COR-L47 (cell line): Measurements from ENCODE around the gene CCNF.
A peak's percentile ranks its signal among the peaks of the same experiment; 100 is the strongest.
"Not testable (repeated sequence)": the region's sequence is repeated elsewhere in the genome, so short reads cannot be mapped to it uniquely, and the experiment has no call there.

ENCODE experiments used
- DNase-seq: peaks from one replicate; lab custom pipeline; 2025; lab: John Stamatoyannopoulos, UW

The CCNF gene

DNA sequence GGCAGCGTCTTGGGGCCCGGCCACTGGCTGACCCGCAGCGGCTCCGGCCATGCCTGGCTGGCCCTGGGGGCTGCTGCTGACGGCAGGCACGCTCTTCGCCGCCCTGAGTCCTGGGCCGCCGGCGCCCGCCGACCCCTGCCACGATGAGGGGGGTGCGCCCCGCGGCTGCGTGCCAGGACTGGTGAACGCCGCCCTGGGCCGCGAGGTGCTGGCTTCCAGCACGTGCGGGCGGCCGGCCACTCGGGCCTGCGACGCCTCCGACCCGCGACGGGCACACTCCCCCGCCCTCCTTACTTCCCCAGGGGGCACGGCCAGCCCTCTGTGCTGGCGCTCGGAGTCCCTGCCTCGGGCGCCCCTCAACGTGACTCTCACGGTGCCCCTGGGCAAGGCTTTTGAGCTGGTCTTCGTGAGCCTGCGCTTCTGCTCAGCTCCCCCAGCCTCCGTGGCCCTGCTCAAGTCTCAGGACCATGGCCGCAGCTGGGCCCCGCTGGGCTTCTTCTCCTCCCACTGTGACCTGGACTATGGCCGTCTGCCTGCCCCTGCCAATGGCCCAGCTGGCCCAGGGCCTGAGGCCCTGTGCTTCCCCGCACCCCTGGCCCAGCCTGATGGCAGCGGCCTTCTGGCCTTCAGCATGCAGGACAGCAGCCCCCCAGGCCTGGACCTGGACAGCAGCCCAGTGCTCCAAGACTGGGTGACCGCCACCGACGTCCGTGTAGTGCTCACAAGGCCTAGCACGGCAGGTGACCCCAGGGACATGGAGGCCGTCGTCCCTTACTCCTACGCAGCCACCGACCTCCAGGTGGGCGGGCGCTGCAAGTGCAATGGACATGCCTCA is 42.6 kb downstream of the CCNF start:
- DNase-seq: no peak

DNA sequence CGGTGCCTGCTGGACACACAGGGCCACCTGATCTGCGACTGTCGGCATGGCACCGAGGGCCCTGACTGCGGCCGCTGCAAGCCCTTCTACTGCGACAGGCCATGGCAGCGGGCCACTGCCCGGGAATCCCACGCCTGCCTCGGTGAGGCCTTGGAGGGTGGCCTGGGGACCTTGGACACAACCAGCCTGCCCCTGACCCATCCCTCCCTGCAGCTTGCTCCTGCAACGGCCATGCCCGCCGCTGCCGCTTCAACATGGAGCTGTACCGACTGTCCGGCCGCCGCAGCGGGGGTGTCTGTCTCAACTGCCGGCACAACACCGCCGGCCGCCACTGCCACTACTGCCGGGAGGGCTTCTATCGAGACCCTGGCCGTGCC is 43.2 kb downstream of the CCNF start:
- DNase-seq: no peak

DNA sequence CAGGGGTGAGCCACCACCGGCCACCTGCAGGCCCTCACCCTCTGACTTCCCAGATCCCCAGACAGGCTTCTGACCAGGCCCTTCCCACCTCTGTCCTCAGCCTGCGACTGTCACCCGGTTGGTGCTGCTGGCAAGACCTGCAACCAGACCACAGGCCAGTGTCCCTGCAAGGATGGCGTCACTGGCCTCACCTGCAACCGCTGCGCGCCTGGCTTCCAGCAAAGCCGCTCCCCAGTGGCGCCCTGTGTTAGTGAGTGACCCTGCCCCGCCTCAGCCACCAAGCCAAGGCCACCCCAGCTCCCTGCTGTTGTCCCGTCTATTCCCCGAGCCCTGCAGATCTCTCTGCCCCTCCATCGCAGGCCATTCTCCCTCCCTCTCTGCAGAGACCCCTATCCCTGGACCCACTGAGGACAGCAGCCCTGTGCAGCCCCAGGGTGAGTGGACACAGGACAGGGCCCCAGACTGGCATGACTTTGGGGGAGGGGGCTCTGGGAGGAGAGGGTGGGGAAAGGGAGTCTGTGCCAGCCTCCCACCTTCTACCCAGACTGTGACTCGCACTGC is 43.7 kb downstream of the CCNF start:
- no peak for DNase-seq

DNA sequence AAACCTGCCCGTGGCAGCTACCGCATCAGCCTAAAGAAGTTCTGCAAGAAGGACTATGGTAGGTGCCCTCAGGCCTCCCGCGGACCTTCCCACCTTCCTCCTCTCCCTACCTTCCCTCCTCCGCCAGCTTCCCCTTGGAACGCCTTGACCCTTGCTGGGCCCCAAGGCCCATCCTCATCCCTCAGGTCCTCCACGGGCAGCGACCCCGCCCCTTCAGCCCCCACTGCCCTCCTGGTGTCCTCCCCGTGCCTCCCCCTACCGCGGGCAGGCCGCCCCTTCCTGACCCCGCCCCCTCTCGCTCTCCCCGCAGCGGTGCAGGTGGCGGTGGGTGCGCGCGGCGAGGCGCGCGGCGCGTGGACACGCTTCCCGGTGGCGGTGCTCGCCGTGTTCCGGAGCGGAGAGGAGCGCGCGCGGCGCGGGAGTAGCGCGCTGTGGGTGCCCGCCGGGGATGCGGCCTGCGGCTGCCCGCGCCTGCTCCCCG is 44.2 kb downstream of the CCNF start:
- peak; percentile 30 for DNase-seq

DNA sequence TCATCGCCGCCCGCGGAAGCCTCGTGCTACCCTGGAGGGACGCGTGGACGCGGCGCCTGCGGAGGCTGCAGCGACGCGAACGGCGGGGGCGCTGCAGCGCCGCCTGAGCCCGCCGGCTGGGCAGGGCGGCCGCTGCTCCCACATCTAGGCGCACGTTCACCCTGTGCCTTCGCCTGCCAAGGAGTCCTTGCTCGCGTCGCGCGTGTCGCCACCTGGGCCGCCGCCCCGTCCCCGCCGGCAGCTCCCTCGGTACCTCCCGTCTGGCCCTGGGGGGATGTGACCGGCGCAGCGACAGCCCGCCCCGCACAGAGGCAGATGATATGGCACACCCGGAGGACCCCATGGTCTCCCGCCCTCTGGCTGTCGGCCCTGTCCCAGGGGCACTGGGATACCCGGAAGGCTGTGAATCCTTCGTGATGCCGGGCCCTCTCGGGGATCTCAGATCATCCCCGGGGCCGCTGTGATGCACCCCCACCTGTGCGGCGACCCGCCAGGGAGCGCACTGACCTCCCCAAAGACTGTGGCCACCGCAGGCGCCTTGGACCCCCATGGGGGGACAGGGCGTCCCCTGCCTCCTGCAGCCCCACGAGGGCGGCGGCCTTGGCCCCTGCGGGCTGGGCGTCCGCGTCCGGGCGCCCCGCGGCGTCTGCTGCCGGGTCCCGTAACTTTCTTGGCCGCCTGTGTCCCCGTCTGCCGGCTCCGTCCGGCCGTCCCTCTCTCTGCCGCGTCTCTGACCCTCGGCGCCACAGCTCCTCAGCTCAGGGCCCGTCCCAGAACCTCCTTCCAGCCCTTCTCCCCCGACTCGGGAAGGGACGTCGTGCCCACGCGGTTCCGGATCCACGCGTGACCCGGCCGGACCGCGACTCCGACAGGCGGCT is 45.0 kb downstream of the CCNF start:
- DNase-seq: peak; percentile 30

DNA sequence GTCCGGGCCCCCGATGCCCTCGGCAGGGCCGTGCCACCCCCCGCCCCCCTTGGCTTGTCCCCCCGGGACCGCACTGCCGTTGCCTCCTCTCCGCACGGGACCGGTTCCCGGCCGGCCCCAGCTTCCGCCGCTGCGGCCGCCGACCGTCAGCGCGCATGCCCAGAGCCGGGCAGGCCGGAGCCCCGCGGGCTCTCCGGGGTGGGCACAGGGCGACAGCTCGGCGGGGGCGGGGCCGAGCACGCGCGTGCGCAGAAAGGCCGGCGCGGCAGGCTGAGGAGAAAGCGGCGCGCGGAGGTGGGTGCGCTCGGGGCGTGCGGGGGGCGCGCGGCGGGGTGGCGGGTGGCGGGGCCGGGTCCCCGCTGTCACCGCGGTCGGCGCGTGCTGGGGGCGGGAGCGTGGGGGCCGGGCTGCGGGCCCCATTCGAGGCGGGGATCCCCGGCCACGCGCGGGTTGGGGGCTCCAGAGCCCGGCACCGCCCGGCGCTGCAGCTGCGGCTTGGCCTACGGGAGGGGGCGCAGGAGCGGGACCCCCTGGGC is 45.7 kb downstream of the CCNF start, which contains the start of gene TBC1D24:
TSS of gene TBC1D24 (plus strand) at position 251 of the 536 bp plus-strand sequence. CDS start 21,022 bp downstream, outside the sequence.
- DNase-seq: peak; percentile 83

DNA sequence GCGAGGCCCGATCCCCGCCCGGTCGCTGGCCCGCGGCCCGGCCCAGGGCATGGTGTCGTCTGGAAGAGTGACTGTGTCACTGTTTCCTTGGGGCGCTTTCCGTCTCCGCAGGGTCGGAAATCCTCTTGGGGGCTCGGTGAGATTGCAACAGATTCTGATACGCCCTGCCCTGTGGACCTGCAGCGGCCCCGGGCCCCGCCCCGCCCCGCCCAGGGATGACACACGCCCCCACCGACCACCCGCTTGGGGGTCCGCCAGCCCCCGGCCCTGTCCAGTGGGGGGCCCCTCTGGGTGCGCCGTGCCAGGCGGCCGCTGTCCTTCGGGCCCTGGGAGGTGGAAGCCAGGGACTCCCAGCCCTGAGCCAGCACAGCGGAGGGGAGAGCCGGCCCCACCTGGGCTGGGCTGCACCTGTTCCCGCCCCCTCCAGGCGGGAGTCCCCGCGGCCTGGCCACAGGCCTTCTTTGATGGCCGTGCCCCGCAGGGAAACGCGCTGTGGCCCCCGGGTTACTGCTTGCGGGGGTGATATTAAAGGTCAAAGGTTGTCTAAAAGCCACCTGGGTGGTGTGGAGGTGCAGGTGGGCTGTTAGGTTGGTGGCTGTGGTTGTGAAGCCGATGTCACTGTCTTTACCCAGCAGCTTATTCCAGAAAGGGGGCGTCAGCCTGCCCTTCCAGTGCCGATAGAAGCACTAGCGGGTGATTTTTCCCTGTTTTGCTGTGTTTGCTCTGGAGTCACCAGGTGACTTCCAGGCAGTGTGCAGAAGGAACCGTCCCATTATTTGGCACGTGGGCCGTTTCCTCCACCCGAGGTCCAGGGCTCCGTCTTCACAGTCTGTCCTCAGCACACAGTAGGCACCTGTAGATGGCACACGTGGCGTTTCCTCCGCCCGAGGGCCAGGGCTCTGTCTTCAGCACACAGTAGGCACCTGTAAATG is 46.4 kb downstream of the CCNF start:
- DNase-seq: peak; percentile 44

DNA sequence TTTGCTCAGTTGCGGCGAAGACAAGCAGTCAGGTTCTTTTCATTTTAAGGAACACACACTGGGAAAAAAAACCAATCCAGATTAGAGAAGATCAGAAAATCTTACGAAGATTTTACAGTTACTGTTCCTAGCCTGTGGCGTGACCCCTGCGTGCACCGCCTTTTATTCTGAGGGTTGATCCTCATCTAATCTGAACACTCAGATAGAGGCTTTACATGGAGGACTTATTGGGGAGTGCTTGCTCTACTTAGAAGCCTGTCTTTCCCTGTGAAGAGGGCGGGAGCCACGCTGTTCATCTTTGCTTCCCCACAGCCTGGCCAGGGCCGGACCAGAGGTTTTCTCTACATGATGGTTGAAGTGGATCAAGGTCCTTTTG is 47.1 kb downstream of the CCNF start:
- no peak for DNase-seq

DNA sequence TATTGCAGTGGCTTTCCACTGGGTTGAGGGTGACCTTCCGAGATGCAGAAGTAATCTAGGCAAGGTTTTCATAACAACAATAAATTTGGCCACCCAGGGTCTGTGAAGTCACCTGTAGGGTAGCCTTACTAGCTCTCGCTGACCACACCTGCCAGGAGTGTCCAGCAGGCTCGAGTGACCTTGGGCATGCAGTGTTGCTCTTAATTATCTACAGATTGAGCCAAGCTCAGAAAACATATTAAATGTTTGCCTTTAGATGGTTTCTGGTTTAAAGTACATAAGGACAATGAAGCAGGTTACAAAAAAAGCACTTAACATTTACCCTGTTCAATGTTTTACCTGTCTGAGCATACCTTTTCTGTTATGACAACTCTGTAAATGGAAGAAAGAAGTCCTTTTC is 47.5 kb downstream of the CCNF start:
- no peak for DNase-seq

DNA sequence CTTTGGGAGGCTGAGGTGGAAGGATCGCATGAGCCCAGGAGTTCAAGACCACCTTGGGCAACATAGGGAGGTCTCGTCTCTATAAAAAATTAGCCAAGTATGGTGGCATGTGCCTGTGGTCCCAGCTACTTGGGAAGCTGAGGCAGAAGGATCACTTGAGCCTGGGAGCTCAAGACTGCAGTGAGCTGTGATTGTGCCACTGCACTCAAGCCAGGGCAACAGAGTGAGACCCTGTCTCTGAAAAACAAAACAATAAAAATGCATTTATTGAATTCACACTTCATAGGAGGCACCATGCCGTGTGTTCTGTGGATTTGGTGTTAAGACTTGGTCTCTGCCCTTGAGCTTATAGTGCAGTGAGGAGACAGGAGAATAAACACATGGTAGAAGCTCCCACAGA is 48.1 kb downstream of the CCNF start:
- DNase-seq: no peak

DNA sequence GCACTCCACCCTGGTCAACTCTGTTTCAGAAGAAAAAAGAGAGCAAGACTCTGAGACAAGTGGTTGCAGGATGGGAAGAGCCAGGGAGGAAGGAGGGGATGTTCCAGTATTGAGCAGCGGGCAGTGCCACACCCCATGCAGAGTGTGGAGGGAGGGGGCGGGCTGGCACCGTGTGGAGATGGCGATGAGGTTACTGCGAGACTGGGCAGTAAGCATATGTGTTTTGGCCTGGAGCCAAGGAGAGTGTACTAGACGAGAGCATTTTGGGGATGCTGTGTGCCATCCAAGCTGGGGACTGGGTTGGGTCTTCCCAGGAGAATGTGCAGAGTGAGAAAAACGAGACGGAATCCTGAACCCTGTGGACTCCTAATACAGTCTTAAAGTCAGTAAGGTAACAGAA is 49.0 kb downstream of the CCNF start:
- peak; percentile 63 for DNase-seq

DNA sequence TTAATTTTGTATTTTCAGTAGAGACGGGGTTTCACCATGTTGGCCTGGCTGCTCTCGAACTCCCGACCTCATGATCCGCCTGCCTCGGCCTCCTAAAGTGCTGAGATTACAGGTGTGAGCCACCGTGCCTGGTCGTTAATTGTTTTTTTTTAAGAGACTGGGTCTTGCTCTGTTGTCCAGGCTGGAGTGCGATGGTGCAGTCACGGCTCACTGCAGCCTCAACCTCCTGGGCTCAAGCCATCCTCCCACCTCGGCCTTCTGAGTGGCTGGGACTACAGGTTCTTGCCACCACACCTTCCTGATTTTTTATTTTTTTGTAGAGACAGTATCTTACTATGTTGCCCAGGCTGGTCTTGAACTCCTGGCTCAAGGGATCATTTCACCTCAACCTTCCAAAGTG is 50.7 kb downstream of the CCNF start:
- not testable (repeated sequence) for DNase-seq

DNA sequence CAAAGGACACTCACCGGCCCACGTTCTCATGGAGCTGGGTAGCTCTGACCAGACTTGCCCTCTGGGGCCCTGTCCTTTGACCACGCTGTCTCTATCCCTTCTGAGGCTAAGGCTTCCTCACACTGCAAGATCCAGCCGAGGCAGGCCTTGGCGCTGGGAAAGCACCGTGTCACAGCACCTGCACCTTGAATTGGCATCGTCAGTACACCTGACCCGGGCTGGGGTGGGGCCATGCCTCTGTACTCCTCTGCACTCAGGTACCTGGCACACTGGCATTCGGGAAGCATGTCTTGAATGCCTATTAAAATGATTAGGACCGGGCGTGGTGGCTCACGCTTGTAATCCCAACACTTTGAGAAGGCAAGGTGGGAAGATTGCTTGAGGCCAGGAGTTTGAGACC is 51.7 kb downstream of the CCNF start:
- DNase-seq: no peak

DNA sequence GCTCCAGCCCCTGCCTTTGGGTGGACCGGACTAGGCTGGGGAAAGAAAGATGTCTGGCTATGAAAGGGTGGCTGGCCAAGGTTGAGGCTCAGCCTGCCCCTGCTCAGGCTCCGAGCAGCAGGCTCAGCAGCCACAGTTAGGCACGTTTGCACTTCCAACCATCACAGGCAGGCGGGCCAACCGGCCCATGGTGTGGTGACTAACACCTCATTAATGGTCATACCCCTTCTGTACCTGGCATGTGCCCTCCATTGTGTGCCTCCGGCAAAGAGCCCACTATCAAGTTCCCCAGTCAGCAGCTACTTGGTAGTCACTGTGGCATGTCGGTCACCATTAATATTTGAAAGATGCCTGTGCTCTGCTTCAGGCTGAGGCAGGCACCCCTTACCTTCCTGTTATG is 52.4 kb downstream of the CCNF start:
- no peak for DNase-seq

DNA sequence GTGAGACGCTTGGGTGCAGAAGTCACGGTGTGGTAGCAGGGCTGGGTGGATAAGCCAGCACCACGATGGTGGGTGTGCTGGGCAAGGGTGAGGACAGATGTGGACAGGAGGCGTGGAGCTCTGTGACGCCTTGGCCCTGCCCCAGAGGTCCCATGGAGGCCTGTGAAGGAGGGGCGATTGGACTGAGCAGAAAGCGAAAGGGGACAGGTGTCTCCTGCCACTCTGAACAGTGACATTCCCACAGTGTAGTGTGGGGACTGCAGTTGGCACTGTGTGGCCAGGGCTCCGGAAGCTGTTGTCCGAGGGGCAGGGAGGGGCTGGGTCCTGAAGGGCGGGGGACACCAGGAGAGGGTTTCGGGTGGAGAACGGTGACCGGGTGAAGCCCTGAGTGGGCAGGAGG is 53.0 kb downstream of the CCNF start:
- no peak for DNase-seq

DNA sequence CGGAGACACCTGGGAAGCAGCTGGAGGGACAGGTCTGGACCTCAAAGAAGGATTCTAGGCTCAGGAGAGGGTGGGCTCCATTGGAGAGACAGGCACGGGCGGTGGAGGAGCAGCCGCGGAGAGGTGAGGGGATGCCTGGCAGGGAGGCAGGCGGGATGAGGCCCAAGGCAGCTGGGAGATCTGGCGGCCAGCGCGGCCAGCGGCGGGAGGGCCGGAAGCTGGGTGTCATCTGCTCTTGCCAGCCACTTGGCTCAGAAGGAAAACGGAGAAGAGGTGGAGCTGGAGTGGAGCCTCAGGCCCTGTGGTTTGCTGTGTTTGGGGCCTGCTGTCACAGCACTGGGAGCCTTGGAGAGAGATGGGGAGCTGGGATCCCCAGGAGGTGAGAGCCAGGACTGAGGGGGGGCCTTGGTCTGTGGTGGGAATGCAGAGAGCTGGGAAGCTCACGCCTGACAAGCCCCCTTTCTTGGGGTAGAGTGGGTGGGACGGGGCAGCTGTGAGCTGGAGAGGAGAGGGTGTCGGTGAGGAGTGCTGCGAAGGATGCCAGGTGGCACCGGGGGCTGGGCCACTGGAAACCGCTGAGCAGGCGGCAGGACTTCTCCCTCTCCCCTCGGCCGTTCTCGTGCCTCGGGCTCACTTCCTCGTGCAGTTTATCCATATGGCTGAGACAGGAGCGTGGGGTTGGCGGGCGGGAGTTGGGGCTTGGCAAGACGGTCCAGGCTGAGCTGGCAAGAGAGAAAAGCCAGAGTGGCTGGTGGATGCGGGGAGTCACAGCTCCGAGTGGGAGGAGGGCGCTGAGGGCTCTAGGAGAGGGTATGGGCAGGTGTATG is 53.7 kb downstream of the CCNF start:
- DNase-seq: peak; percentile 33

DNA sequence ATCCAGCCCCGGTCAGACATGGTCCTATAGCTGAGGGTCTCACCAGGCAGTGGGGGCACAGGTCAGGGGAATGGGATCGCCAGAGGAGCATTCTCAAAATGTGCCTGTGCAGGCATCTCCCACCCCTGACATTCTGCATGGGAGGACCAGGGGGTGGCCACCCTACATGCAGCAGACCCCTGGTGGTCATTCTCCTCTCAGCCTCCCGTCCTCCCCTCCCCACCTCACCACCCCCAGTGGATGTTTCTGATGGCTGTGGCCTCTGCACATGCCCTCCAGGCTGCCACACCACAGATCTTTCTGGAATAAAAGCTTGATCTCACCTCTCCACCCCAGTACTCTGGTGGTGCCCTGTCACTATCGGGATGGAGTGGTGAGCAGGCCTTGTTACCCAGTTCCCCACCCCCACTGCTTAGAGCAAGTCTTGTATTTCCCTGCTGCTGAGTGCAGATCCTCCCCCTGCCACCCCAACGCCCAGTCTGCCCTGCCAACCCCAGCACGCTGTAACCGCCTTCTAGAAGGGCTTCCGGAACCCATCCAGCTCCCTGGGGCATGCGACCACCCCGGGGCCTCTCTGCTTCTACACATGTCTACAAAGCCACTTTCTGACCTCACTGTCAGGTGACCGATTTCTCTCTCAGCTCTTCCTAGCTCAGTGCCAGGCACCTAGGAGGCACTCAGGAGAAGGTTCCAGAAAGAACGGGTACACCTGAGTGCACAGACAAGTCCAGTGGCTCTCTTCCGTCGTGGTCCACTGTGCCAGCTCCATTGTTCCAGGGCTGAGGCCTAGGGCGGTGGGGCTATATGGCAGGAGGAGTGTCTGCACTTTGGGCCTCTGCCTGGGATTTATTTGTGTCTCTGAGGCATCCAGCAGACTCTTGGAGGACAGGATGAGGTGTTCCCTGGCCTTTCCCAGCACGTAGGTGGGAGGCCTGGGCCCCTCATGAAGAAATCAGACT is 55.0 kb downstream of the CCNF start:
- DNase-seq: no peak

DNA sequence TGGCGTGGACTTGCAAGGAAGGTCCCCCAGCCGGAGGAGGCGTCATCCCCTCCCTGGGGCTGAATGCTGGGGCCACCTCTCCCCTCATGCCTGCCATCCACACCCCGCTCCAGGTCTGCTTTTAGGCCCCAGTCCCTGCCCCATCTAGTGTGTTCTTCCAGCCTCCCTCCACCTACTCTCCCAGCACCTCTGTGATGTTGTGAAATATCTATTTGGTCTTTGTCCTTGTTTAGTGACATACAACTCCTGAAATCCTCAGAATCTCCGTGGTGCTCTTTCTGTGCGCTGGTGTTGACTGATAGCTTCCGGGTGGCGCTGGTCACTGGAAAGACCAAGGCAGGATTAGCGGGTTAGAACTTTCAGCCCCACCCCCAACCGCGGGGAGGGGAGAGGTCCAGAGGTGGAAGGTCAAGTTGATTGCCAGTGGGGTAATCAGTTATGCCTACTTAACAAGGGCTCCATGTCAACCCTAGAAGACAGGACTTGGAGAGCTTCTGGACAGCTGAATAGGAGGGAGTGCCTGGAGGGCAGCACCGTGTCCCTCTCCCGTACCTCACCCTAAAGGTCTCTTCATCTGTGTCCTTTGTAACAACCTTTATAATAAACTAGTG is 55.8 kb downstream of the CCNF start:
- no peak for DNase-seq
